ENCODE measurements around the gene ARCN1.

Gene ARCN1

GRCh38 chr11:118622376-118623268 lies 50.4 kb downstream of the ARCN1 start:
- DNase-seq, result peak; percentile 27

GRCh38 chr11:118623269-118623655 lies 51.1 kb downstream of the ARCN1 start:
- DNase-seq, result no peak

- DNase-seq, result no peak
Measured at GRCh38 chr11:118625036-118625690, 53.0 kb downstream of the ARCN1 start.

- no peak for DNase-seq
Measured at GRCh38 chr11:118625976-118626375, 53.8 kb downstream of the ARCN1 start.

GRCh38 chr11:118627566-118627965 lies 55.4 kb downstream of the ARCN1 start:
- DNase-seq, result no peak

- DNase-seq, result no peak
Measured at GRCh38 chr11:118628031-118628430, 55.8 kb downstream of the ARCN1 start.

- DNase-seq, result no peak
Measured at GRCh38 chr11:118628432-118628831, 56.2 kb downstream of the ARCN1 start.

- DNase-seq, result no peak
Measured at GRCh38 chr11:118628861-118629549, 56.8 kb downstream of the ARCN1 start.

GRCh38 chr11:118629761-118630661 lies 57.8 kb downstream of the ARCN1 start:
- DNase-seq, result no peak

- DNase-seq, result no peak
Measured at GRCh38 chr11:118631142-118631909, 59.1 kb downstream of the ARCN1 start.

- DNase-seq, result no peak
Measured at GRCh38 chr11:118632577-118633318, 60.5 kb downstream of the ARCN1 start.

GRCh38 chr11:118633319-118633690 lies 61.1 kb downstream of the ARCN1 start:
- DNase-seq, result no peak

- DNase-seq, result no peak
Measured at GRCh38 chr11:118633979-118634378, 61.8 kb downstream of the ARCN1 start.

GRCh38 chr11:118634431-118635236 lies 62.4 kb downstream of the ARCN1 start:
- no peak for DNase-seq

- no peak for DNase-seq
Measured at GRCh38 chr11:118635237-118635591, 63.0 kb downstream of the ARCN1 start.

GRCh38 chr11:118635642-118636041 lies 63.4 kb downstream of the ARCN1 start:
- no peak for DNase-seq

- no peak for DNase-seq
Measured at GRCh38 chr11:118636569-118637290, 64.5 kb downstream of the ARCN1 start.

- no peak for DNase-seq
Measured at GRCh38 chr11:118638726-118639125, 66.5 kb downstream of the ARCN1 start.

- DNase-seq, result no peak
Measured at GRCh38 chr11:118639899-118640298, 67.7 kb downstream of the ARCN1 start.

Measured in inflammatory macrophage treated with lipopolysaccharide for 4 hours (primary cell).